ENCODE data around the gene LEAP2. TPM values are rescaled to one million over a fixed set of nuclear protein-coding genes. Genes with fewer than 3 reads are reported as not detected.

Gene LEAP2
- total RNA-seq, 1 donor from 2014 or later, result 3.1 TPM

GRCh38 chr5:132872788-132873118, 715 bp upstream of the LEAP2 start:
- Mint-ChIP-seq H3K36me3 (ENCODE audit: low read depth) (peaks cover 13% of the 10 kb centered on the region), H3K27ac (ENCODE audit: unreplicated experiment) (no peak overlapping the region), H3K4me1 (peaks cover 7% of the 10 kb centered on the region), H3K4me3 (no peak overlapping the region), H3K27me3 (ENCODE audit: low read depth) (no peaks in the 10 kb centered on the region), H3K9me3 (no peaks in the 10 kb centered on the region)
- no peak for TF ChIP-seq CTCF (conservative IDR thresholded peaks at IDR 0.05)
- no peak for DNase-seq (ENCODE audit: low read depth, low spot score)

- Mint-ChIP-seq H3K27ac (ENCODE audit: unreplicated experiment) (no peak overlapping the region), H3K36me3 (ENCODE audit: low read depth) (peaks cover 10% of the 10 kb centered on the region), H3K9me3 (no peaks in the 10 kb centered on the region), H3K4me3 (no peak overlapping the region), H3K27me3 (ENCODE audit: low read depth) (no peaks in the 10 kb centered on the region), H3K4me1 (peaks cover under 1% of the 10 kb centered on the region)
- TF ChIP-seq CTCF (conservative IDR thresholded peaks at IDR 0.05), result no peak
- DNase-seq (ENCODE audit: low read depth, low spot score), result no peak
Observed at GRCh38 chr5:132873930-132874271, 433 bp downstream of the LEAP2 start.

- no peak for DNase-seq (ENCODE audit: low read depth, low spot score)
- Mint-ChIP-seq H3K36me3 (ENCODE audit: low read depth) (peaks cover 6% of the 10 kb centered on the region), H3K4me3 (no peak overlapping the region), H3K9me3 (no peaks in the 10 kb centered on the region), H3K27me3 (ENCODE audit: low read depth) (no peaks in the 10 kb centered on the region), H3K4me1 (no peaks in the 10 kb centered on the region), H3K27ac (ENCODE audit: unreplicated experiment) (no peak overlapping the region)
- TF ChIP-seq CTCF (conservative IDR thresholded peaks at IDR 0.05), result no peak
Observed at GRCh38 chr5:132876020-132876759, 2.7 kb downstream of the LEAP2 start.

GRCh38 chr5:132877466-132877865, 4.0 kb downstream of the LEAP2 start:
- no peak for DNase-seq (ENCODE audit: low read depth, low spot score)
- no peaks in the 10 kb centered on the region for H3K9me3 Mint-ChIP-seq
- peaks cover 6% of the 10 kb centered on the region for H3K36me3 Mint-ChIP-seq (ENCODE audit: low read depth)
- no peaks in the 10 kb centered on the region for H3K4me1 Mint-ChIP-seq
- H3K4me3 Mint-ChIP-seq, result no peak overlapping the region
- TF ChIP-seq CTCF (conservative IDR thresholded peaks at IDR 0.05), result no peak
- H3K27me3 Mint-ChIP-seq (ENCODE audit: low read depth), result no peaks in the 10 kb centered on the region
- H3K27ac Mint-ChIP-seq (ENCODE audit: unreplicated experiment), result no peak overlapping the region

- TF ChIP-seq CTCF (conservative IDR thresholded peaks at IDR 0.05), result no peak
- no peak for DNase-seq (ENCODE audit: low read depth, low spot score)
- no peaks in the 10 kb centered on the region for H3K9me3 Mint-ChIP-seq
- H3K27me3 Mint-ChIP-seq (ENCODE audit: low read depth), result no peaks in the 10 kb centered on the region
- H3K4me3 Mint-ChIP-seq, result no peak overlapping the region
- H3K4me1 Mint-ChIP-seq, result no peaks in the 10 kb centered on the region
- H3K27ac Mint-ChIP-seq (ENCODE audit: unreplicated experiment), result no peak overlapping the region
- H3K36me3 Mint-ChIP-seq (ENCODE audit: low read depth), result peaks cover 8% of the 10 kb centered on the region
Observed at GRCh38 chr5:132877938-132878337, 4.5 kb downstream of the LEAP2 start.
